A673 (cell line): Measurements from ENCODE around the gene BUB3.

Source experiments
- EZH2 ChIP-seq: fragments of 200-600 bp; sonication (generic); IDR thresholded peaks from 2 replicates; pipeline ENCODE4 v1.6.1; 2017; ENCODE audit warnings: borderline replicate concordance, low read depth, mild to moderate bottlenecking, mixed read lengths, antibody characterized with exemption, low read length; ENCODE audit not compliant: poor library complexity, severe bottlenecking
- TF ChIP-seq, protein P1 (sequence below): fragments of 300-800, 200-600 bp; sonication (generic); conservative IDR thresholded peaks from 2 replicates; pipeline ENCODE4 v1.5.1; 2017; ENCODE audit warnings: low read depth, mild to moderate bottlenecking, antibody characterized with exemption, low read length, moderate library complexity, mixed read lengths

DNA sequence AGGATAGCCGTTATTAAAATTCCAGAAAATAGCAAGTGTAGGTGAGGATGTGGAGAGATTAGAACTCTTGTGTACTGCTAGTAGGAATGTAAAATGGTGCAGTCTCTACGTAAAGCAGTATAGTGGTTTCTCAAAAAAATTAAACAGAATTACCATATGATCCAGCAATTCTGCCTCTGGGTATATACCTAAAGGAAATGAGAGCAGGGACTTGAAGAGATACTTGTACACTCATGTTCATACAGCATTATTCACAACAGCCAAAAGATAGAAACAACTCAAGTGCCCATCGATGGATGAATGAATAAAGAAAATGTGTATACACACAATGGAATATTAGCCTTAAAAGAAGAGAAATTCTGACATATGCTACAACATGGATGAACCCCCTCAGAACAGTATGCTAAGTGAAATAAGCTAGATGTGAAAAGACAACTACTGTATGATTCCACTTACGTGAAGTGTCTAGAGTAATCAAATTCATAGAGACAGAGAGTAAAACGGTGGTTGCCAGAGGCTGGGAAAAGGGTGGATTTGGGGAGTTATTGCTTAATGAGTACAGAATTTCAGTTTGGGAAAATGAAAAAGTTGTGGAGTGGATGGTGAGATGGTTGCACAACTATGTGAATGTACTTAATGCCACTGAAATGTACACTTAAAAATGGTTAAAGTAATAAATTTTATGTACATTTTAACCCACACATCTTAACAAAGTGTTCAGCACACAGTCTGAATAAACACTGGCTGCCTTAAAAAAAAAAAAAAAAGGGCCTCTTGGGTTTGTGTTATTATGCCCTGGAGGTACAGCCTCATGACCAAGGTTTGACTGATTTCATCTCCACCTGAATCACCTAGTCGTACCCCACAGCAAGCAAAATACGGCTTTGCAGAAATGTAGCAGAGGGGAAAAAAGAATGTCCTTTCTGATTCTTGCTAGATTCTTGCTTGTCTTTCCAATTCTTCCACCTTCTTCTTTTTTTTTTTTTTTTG is 26.2 kb downstream of the BUB3 start:
- TF ChIP-seq, protein P1, sequence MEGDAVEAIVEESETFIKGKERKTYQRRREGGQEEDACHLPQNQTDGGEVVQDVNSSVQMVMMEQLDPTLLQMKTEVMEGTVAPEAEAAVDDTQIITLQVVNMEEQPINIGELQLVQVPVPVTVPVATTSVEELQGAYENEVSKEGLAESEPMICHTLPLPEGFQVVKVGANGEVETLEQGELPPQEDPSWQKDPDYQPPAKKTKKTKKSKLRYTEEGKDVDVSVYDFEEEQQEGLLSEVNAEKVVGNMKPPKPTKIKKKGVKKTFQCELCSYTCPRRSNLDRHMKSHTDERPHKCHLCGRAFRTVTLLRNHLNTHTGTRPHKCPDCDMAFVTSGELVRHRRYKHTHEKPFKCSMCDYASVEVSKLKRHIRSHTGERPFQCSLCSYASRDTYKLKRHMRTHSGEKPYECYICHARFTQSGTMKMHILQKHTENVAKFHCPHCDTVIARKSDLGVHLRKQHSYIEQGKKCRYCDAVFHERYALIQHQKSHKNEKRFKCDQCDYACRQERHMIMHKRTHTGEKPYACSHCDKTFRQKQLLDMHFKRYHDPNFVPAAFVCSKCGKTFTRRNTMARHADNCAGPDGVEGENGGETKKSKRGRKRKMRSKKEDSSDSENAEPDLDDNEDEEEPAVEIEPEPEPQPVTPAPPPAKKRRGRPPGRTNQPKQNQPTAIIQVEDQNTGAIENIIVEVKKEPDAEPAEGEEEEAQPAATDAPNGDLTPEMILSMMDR: no peak
- no peak for TF ChIP-seq EZH2
